ENCODE measurements around the gene GABRQ.

The GABRQ gene

GRCh38 chrX:152637649-152638442 lies at the start of gene GABRQ:
Gene GABRQ (plus strand): TSS chrX:152637895. CDS start chrX:152638203, 308 bp downstream.
- no peak for DNase-seq

GRCh38 chrX:152588206-152588605 lies 49.5 kb upstream of the GABRQ start:
- DNase-seq = no peak

- DNase-seq = no peak
Observed at GRCh38 chrX:152600853-152601633, 36.7 kb upstream of the GABRQ start.

- no peak for DNase-seq
Observed at GRCh38 chrX:152601848-152602616, 35.7 kb upstream of the GABRQ start.

GRCh38 chrX:152614791-152615190 lies 22.9 kb upstream of the GABRQ start:
- DNase-seq = no peak

- no peak for DNase-seq
Observed at GRCh38 chrX:152619897-152620296, 17.8 kb upstream of the GABRQ start.

- DNase-seq = peak; percentile 7
Observed at GRCh38 chrX:152632445-152633097, 5.1 kb upstream of the GABRQ start.

GRCh38 chrX:152635941-152636340 lies 1.8 kb upstream of the GABRQ start:
- DNase-seq = no peak

- DNase-seq = no peak
Observed at GRCh38 chrX:152638443-152638904, 779 bp downstream of the GABRQ start.

- DNase-seq = no peak
Observed at GRCh38 chrX:152639426-152639825, 1.7 kb downstream of the GABRQ start.

- no peak for DNase-seq
Observed at GRCh38 chrX:152640034-152640818, 2.5 kb downstream of the GABRQ start.

- no peak for DNase-seq
Observed at GRCh38 chrX:152641256-152641875, 3.7 kb downstream of the GABRQ start.

- DNase-seq = no peak
Observed at GRCh38 chrX:152641996-152642395, 4.3 kb downstream of the GABRQ start.

GRCh38 chrX:152642931-152643564 lies 5.4 kb downstream of the GABRQ start:
- DNase-seq = no peak

- no peak for DNase-seq
Observed at GRCh38 chrX:152646961-152647360, 9.3 kb downstream of the GABRQ start.

GRCh38 chrX:152647978-152648377 lies 10.3 kb downstream of the GABRQ start:
- DNase-seq = no peak

- DNase-seq = no peak
Observed at GRCh38 chrX:152652060-152652459, 14.4 kb downstream of the GABRQ start.

GRCh38 chrX:152652467-152652866 lies 14.8 kb downstream of the GABRQ start:
- DNase-seq = no peak

- no peak for DNase-seq
Observed at GRCh38 chrX:152656087-152656486, 18.4 kb downstream of the GABRQ start.

- no peak for DNase-seq
Observed at GRCh38 chrX:152656890-152657289, 19.2 kb downstream of the GABRQ start.

GRCh38 chrX:152658302-152658701 lies 20.6 kb downstream of the GABRQ start:
- no peak for DNase-seq
